ENCODE measurements around the gene KLHDC4.
"Not testable (repeated sequence)": the region's sequence is repeated elsewhere in the genome, so short reads cannot be mapped to it uniquely, and the experiment has no call there.

DNA sequence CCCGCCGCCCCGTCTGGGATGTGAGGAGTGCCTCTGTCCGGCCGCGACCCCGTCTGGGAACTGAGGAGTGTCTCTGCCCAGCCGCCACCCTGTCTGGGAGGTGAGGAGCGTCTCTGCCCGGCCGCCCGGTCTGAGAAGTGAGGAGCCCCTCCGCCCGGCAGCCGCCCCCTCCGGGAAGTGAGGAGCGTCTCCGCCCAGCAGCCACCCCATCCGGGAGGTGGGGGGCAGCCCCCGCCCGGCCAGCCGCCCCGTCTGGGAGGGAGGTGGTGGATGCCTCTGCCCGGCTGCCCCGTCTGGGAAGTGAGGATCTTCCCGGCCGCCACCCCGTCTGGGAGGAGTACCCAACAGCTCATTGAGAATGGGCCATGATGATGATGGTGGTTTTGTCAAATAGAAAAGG is 47.0 kb downstream of the KLHDC4 start:
- TF ChIP-seq JUN (IDR thresholded peaks at IDR 0.05); CEBPB (IDR thresholded peaks at IDR 0.05); RFX5 (IDR thresholded peaks at IDR 0.05); HOXB5 (CRISPR knock-in tag; IDR thresholded peaks at IDR 0.05); FOSB (CRISPR knock-in tag; IDR thresholded peaks at IDR 0.05); CHD2 (IDR thresholded peaks at IDR 0.05; ENCODE audit: low read length, partially characterized antibody); MYC (IDR thresholded peaks at IDR 0.05; ENCODE audit: borderline replicate concordance, low read length); POLR2AphosphoS2 (conservative IDR thresholded peaks at IDR 0.05; ENCODE audit: low read length); HDAC2 (IDR thresholded peaks at IDR 0.05): not testable (repeated sequence)
- TF ChIP-seq, protein P1, sequence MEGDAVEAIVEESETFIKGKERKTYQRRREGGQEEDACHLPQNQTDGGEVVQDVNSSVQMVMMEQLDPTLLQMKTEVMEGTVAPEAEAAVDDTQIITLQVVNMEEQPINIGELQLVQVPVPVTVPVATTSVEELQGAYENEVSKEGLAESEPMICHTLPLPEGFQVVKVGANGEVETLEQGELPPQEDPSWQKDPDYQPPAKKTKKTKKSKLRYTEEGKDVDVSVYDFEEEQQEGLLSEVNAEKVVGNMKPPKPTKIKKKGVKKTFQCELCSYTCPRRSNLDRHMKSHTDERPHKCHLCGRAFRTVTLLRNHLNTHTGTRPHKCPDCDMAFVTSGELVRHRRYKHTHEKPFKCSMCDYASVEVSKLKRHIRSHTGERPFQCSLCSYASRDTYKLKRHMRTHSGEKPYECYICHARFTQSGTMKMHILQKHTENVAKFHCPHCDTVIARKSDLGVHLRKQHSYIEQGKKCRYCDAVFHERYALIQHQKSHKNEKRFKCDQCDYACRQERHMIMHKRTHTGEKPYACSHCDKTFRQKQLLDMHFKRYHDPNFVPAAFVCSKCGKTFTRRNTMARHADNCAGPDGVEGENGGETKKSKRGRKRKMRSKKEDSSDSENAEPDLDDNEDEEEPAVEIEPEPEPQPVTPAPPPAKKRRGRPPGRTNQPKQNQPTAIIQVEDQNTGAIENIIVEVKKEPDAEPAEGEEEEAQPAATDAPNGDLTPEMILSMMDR (IDR thresholded peaks at IDR 0.05) = not testable (repeated sequence)
- TF ChIP-seq, protein P2, sequence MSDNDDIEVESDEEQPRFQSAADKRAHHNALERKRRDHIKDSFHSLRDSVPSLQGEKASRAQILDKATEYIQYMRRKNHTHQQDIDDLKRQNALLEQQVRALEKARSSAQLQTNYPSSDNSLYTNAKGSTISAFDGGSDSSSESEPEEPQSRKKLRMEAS (IDR thresholded peaks at IDR 0.05) = not testable (repeated sequence)
- TF ChIP-seq, protein P3, sequence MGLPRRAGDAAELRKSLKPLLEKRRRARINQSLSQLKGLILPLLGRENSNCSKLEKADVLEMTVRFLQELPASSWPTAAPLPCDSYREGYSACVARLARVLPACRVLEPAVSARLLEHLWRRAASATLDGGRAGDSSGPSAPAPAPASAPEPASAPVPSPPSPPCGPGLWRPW (IDR thresholded peaks at IDR 0.05) = not testable (repeated sequence)
- TF ChIP-seq, protein P4, sequence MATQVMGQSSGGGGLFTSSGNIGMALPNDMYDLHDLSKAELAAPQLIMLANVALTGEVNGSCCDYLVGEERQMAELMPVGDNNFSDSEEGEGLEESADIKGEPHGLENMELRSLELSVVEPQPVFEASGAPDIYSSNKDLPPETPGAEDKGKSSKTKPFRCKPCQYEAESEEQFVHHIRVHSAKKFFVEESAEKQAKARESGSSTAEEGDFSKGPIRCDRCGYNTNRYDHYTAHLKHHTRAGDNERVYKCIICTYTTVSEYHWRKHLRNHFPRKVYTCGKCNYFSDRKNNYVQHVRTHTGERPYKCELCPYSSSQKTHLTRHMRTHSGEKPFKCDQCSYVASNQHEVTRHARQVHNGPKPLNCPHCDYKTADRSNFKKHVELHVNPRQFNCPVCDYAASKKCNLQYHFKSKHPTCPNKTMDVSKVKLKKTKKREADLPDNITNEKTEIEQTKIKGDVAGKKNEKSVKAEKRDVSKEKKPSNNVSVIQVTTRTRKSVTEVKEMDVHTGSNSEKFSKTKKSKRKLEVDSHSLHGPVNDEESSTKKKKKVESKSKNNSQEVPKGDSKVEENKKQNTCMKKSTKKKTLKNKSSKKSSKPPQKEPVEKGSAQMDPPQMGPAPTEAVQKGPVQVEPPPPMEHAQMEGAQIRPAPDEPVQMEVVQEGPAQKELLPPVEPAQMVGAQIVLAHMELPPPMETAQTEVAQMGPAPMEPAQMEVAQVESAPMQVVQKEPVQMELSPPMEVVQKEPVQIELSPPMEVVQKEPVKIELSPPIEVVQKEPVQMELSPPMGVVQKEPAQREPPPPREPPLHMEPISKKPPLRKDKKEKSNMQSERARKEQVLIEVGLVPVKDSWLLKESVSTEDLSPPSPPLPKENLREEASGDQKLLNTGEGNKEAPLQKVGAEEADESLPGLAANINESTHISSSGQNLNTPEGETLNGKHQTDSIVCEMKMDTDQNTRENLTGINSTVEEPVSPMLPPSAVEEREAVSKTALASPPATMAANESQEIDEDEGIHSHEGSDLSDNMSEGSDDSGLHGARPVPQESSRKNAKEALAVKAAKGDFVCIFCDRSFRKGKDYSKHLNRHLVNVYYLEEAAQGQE (IDR thresholded peaks at IDR 0.05) = not testable (repeated sequence)
